HG03442 (cell line): ENCODE measurements around the gene RDM1.

ENCODE experiments used
- ATAC-seq: cut with Tn5 transposase; IDR thresholded peaks from one replicate; pipeline ENCODE4 v1.9.1; 2021; ENCODE audit warnings: mild to moderate bottlenecking, moderate library complexity; ENCODE audit not compliant: unreplicated experiment

The RDM1 gene

GRCh38 chr17:35934760-35935159 is 4.2 kb upstream of the RDM1 start:
- no peak for ATAC-seq

GRCh38 chr17:35932586-35932985 is 2.0 kb upstream of the RDM1 start:
- ATAC-seq: no peak

DNA sequence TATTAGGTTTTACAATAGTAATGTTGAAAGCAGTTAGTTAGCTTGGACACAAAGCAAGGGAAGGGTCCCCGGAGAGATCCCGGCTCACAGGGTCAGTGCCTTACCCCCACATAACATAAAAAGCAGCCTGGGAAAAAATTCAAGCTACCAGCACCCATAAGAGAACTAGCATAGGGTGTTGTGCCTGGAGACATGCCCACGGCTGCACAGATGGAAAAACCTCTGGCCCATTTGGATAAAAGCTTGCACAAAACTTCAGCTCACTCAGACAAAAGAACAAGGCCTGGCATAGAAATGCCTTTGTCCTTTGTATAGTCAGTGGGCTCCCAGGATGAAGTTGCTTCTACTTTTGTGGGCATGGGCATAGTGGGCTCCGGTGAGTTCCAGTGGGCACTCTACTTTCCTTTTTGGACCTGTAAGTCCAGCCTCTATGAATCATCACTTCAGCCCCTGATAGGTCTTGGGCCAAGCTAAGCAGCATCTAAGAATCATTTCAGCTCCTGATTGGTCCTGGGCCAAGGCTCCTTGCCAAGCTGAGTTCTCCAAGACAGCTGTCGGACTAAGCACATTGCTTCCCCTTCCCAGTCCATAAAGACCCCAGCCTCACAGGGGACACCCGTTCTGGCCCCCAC is 1.3 kb upstream of the RDM1 start:
- ATAC-seq: no peak

DNA sequence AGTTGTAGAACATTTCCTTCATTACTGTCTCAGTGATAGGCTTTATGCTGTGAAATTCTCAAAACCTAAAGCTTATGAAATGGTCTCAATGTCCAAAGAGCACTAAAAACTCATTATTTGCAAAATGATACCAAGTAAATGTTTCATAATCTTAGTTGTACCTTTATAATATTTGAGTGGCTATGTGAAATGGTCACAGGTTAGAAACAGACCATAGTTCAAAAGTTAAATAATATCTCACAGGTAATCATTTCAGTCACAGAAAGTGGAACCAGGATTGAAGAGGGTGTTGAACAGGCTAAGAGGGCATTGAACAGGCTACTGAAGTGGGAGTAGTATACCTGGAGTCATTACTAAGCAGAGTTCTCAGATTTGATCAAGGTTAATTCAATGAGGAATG is 2.9 kb downstream of the RDM1 start:
- ATAC-seq: no peak

DNA sequence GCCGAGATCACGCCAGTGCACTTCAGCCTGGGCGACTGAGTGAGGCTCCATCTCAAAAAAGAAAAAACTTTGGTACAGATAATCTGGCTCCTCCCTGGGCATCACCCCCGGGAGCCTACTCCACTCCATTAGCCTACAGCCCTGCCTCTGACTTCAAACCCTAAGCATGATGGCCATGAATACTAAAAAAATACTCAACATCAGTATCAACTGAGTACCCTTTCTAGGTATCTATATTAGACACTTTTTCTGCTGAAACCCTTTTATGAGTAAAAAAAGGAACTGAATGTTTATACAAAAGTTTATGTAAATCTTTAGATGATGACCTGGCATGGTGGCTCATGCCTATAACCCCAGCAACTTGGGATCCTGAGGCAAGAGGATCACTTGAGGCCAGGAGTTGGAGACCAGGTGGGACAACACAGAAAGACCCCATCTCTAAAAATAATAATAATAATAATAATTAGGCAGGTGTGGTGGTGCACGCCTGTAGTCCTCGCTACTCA is 6.9 kb downstream of the RDM1 start:
- ATAC-seq: no peak

DNA sequence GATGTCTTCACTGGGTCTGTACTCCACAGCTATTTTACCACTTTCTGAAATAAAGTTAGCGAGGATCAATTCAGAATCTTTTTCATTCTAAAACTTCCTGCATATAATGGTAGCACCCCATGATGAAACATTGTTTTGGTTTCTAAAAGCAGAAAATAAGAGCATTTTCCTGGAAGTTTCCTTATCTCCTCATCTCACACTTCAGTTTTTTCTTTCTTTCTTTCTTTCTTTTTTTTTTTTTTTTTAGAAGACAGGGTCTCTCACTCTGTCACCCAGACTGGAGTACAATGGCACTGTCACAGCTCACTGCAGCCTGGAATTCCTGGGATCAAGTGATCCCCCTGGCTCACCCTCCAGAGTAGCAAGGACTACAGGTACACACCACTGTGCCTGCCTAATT is 10.3 kb downstream of the RDM1 start:
- no peak for ATAC-seq

DNA sequence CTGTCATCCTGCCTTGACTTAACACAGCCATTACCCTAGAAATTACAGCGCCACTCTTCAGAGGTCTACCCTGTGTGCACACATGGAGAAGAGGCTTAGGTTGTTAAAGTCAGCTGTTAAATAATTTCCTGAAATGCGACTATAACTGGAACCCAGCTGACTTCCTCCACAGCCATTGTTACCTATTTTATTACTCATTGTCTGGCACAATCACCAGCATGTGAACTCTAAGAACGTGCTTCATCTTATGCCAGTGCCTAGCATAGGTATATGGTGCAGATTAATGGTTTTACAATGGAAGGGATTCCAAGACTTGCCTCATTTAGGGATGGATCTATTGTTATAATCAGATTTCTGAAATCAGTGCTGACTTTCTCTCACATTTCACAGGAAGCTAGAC is 11.9 kb downstream of the RDM1 start:
- no peak for ATAC-seq

DNA sequence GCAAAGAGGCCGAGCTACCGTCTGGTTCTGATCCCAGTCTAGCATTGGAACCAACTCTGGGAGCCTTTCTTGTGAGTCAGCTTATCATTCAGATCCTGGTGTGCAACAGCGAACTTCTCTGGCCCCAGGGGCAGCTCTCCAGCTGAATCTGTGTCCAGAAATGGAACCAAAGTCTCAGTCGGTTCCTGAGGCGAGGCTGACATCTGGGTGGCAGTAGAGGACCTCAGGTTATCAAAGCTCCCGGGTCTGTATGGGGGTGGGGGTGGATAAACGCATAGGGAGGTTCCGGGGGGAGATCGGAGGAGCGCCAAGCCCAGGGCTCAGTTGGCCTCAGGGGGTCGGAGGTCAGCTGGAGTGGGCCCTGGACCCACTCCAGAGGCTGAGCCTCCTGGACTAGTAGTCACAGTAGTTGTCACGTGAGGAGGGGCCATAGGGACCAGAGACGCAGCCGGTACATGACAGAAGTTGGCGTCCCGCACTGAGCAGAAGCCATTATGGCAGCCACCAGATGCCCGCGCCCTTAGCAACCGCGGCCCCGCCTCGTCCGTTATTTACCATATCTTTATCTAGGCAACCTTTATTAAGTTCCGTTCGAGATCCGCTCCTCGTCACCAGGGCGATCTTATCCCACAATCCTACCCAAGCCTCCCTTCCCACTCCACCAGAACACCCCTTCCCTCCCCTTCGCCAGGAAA is 12.9 kb downstream of the RDM1 start:
- no peak for ATAC-seq

DNA sequence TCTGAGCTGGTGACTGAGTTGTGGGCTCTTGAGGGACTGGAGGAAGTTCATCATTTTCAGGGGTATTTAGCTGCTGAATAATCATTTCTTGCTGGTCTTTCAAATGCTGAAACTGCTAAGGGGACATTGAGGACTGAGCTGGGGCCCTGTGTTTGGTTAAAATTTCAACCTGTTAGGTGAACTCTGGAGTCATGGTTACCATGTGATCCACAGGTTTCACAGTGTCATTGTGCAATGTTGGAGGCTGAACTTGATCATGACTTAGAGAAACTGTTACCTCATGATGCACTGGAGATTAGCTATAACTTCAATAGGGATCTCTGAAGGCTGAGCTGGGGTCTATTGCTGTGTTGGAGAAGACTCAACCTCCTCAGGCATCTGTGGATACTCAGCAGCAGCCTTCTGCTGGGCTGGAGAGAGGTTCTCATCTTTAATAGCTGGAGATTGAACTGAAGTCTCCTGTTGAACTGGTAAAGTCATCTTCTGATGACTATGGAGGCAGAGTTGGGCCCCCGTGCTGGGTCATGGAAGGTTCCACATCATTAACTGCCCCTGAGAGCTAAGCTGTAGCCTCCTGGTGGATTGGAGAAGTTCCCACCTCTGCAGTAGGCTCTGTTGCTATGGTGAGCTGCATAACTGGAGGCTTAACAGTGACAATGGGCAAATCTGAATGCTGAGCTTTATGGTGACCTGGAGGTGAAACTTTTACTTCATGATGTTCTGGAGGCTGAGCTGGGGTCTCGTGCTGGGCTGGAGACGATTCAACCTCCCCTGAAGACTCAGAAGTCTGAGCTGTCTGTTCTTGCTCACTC is 15.2 kb downstream of the RDM1 start:
- no peak for ATAC-seq

DNA sequence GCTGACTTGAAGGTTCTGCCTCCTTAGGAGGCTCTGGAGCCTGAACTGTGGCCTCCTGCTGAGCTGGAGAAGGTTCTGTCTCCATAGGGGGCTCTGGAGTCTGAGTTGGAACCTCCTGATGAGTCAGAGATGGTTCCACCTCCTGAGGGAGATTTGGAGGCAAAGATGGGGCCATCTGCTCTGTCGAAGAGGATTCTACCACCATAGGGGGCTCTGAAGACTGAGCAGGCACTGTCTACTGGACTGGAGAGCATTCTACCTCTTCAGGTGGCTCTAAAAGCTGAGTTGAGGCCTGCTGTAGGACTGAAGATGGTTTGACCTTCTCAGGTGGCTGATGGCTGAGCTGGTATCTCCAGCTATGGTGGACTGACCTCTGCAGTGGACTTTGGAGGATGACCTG is 16.2 kb downstream of the RDM1 start:
- no peak for ATAC-seq

DNA sequence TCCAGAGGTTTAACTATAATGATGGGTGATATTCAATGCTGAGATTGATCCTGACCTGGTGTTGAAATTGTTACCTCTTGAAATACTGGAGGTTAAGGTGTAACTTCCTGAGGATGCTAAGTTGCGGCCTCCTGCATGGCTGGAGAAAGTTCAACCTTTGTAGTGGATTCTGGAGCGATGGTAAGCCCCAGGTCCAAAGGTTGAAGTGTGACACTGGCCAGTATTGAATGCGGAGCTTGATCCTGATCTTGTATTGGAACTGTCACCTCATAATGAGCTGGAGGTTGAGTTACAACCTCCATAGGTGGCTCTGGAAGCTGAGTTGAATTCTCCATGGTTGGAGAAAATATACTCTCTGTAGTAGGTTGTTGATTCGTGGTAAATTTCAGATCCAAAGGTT is 17.0 kb downstream of the RDM1 start:
- ATAC-seq: no peak

DNA sequence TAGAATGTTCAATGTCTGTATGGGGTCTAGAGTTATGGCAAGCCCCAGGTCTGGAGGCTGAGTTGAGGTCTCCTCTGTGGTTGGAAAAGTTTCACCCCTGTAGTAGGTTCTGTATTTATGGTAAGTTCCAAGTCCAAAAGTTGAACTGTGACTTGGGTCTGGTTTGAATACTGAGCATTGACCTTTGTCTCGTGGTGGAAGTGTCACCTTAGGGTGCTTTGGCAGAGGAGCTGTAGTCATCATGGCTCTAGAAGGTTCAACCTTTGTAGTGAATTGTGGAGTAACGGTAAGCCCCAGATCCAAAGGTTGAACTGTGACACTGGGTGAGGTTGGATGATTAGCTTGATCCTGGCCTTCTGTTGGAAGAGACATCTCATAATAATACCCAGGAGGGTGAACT is 17.6 kb downstream of the RDM1 start:
- no peak for ATAC-seq

DNA sequence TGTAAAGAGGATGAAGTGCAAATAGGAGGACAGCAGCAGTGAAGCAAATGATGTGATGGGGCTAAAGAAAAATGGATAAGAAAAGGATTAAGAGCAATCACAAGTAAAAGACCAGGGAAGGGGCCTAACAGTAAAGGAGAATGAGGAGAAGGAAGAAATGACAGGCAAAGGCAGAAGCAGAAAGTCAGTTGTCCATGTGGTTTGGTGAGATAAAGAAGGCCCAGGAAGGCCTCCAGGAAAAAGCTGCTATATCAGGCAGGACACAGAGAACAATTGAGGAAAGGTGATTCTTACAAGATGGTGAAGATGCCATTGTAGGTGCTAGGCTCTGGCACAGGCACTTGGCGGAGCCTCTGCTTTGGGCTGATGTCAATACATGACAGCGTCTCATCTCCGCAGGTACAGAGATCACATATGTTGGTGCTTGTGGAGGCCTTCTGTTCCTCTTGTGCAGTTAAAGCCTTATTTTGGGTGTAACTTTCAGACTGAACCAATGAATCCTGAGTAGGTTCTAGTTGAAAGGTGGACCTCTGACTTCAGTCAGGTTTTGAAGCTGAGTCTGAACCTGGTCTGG is 18.1 kb downstream of the RDM1 start:
- ATAC-seq: no peak

DNA sequence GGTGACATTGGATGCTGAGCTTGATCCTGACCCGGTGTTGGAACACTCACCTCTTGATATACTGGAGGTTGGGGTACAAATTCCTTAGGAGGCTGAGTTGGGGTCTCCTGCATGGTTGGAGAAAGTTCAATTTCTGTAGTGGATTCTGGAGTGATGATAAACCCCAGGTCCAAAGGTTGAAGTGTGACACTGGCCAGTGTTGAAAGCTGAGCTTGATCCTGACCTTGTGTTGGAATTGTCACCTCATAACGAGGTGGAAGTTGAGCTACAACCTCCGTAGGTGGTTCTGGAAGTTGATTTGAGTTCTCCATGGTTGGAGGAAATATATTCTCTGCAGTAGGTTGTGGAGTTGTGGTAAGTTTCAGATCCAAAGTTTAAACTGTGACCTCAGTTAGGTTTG is 21.2 kb downstream of the RDM1 start:
- ATAC-seq: no peak

- no peak for ATAC-seq
Observed at GRCh38 chr17:35907691-35908090, 22.9 kb downstream of the RDM1 start.

GRCh38 chr17:35906926-35907637 is 23.5 kb downstream of the RDM1 start:
- ATAC-seq: no peak

DNA sequence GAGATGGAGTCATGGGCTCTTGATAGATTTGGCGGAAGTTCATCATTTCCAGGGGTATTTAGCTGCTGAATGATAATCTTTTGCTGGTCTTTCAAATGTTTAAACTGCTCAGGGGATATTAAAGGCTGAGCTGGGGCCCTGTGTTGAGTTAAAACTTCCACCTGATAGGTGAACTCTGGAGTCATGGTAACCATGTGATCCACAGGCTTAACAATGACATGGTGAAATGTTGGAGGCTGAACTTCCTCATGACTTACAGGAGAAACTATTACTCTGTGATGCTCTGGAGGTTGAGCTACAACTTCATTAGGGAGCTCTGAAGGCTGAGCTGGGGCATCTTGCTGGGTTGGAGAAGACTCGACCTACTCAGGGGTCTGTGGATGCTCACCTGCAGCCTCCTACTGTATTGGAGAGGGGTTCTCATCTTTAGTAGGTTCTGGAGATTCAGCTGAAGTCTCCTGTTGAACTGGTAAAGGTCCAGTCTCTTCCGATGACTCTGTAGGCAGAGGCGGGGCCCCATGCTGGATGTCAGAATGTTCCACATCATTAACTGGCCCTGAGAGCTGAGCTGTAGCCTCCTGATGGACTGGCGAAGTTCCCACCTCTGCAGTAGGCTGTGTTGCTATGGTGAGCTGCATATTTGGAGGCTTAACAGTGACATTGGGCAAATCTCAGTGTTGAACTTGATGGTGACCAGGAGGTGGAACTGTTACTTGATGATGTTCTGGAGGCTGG is 24.2 kb downstream of the RDM1 start:
- ATAC-seq: no peak

DNA sequence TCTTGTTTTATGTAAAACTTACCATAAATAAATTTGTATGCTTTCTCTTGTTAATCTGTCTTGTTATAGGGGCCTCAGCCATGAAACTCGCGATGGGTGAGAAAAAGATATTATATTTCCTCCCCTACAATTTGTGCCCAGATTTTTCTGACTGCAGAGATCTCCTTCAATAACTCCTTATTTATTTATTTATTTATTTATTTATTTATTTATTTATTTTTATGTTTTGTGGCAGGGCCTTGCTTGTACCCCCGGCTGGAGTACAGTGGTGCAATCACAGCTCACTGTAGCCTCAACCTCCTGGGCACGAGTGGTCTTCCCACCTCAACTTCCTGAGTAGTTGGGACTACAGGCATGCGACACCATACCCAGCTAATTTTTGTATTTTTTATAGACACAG is 27.1 kb downstream of the RDM1 start:
- ATAC-seq: no peak

DNA sequence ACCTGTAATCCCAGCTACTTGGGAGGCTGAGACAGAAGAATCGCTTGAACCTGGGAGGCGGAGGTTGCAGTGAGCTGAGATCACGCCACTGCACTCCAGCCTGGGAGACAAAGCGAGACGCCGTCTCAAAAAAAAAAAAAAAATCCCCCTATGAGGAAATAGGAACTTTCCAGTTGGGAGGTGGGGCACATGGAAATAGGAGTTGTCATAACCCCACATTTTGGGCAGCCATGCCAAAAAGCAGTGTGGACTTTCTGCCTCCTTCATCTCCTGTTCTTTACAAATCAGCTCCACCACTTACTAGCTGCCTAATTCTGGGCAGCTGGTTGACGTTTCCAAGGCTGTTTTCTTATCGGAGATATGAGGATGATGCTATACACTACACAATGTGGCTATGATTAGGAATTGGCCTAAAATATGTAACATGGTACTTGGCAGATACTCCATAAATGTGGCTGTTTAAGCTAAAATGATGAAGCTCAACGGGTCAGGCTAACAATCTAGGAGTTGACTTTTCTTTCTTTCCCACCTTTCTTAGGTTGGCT is 28.9 kb downstream of the RDM1 start:
- no peak for ATAC-seq
